C4-2B (cell line): ENCODE results near the gene OIT3.

Experiments used
- CTCF ChIP-seq: fragments of 450-650 bp; conservative IDR thresholded peaks from 2 replicates; pipeline ENCODE4 v1.5.1; 2017; ENCODE audit warnings: mild to moderate bottlenecking
- ZFX ChIP-seq: fragments of 450-650 bp; IDR thresholded peaks from 2 replicates; pipeline ENCODE4 v1.6.1; 2017

GRCh38 chr10:72979709-72980108 is 86.2 kb downstream of the OIT3 start:
- TF ChIP-seq CTCF = no peak
- TF ChIP-seq ZFX = no peak
